GM19468 (cell line): ENCODE measurements around the gene CPM.
"Not testable (repeated sequence)": the region's sequence is repeated elsewhere in the genome, so short reads cannot be mapped to it uniquely, and the experiment has no call there.

Experiments used
- ATAC-seq: cut with Tn5 transposase; IDR thresholded peaks from one replicate; pipeline ENCODE4 v1.9.1; 2021; ENCODE audit warnings: mild to moderate bottlenecking, moderate library complexity, moderate number of reproducible peaks; ENCODE audit not compliant: unreplicated experiment; ENCODE audit errors: extremely low read depth

The CPM gene

DNA sequence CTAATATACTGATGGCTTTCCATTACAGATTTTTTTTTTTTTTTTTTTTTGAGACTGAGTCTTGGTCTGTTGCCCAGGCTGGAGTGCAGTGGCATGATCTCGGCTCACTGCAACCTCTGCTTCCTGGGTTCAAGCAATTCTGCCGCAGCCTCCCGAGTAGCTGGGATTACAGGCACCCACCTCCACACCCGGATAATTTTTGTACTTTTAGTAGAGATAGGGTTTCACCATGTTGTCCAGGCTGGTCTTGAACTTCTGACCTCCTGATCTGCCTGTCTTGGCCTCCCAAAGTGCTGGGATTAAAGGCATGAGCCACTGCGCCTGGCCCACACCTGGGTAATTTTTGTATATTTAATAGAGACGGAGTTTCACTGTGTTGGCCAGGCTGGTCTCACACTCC, 121.4 kb downstream of the CPM start:
- not testable (repeated sequence) for ATAC-seq

DNA sequence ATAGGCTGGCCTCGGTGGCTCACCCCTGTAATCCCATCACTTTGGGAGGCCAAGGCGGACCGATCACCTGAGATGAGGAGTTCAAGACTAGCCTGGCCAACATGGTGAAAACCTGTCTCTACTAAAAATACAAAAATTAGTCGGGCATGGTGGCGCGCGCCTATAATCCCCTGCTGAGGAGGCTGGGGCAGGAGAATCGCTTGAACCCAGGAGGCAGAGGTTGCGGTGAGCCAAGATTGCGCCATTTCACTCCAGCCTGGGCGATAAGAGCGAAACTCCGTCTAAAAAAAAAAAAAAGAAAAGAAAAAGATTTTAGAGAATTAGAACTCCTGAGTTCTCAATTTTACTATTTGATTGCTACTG, 123.0 kb downstream of the CPM start:
- not testable (repeated sequence) for ATAC-seq

DNA sequence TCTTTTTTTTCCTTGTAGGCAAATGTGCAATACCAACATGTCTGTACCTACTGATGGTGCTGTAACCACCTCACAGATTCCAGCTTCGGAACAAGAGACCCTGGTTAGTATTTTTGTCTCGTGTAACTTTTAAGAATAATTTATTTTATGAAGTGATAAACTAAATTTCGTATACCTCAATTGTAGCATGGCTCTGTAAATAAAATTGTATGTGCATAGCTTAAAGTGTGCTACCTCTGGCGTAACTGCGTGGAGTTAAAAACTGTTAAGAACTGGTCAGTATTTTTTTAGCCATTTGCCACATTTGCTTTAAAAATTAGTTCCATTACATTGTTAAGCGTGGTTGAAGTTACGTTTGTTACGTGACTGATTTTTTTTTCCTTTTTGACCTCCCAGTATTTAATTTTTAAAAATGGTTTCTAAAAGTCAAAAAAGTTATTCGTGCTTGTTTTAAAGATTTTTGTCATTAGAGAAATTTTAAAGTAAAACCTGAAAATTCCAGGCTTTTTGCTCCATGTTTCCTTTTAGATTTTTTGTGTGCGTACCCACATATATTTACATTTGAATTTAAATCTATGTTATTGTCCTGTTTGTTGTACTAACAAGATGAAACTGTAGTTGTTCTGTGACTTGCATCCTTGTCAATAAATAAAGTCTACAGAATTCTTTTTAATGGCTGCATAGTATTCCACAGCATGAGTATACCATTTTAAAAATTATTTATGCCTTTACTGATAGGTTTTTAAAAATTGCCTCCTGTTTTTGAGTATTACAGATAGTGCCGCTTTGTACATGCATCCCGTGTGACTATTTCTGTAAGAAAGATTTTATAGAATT, 123.6 kb downstream of the CPM start:
- no peak for ATAC-seq

GRCh38 chr12:68808388-68809189, 124.4 kb downstream of the CPM start:
- ATAC-seq: peak; percentile 3

- peak; percentile 77 for ATAC-seq
Measured at GRCh38 chr12:68807576-68808387, 125.2 kb downstream of the CPM start, which contains the start of gene MDM2. Gene MDM2, plus strand, starts transcription at chr12:68808177. Its CDS starts 301 bp downstream, at chr12:68808478.

- ATAC-seq: not testable (repeated sequence)
Measured at GRCh38 chr12:68807274-68807575, 125.7 kb downstream of the CPM start.

- ATAC-seq: no peak
Measured at GRCh38 chr12:68806488-68807237, 126.3 kb downstream of the CPM start.

DNA sequence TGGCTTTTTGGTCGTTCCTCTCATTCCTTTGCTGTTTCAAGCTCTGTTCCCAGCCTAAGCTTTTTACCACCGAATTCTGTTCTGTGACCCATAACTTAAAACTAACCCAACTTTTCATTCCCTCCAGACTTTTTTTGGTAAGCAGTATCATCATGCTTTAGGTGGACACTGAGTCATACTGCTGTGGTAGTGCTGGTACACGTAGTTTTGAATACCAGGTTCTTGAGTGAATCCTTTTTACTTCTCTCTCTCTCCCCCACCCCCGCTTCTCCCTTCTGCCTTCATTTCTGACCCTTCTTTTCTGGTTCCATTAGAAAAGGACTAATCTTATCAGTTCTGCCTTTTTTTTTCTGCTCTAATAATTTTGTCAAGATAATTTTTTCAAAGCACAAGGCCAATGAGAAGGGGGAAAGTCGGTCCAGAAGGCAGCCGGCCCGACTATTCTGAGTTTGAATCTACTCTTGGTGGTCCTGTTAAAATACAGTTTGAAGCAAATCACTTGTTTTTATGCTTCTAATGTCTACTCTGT, 127.3 kb downstream of the CPM start:
- ATAC-seq: no peak

DNA sequence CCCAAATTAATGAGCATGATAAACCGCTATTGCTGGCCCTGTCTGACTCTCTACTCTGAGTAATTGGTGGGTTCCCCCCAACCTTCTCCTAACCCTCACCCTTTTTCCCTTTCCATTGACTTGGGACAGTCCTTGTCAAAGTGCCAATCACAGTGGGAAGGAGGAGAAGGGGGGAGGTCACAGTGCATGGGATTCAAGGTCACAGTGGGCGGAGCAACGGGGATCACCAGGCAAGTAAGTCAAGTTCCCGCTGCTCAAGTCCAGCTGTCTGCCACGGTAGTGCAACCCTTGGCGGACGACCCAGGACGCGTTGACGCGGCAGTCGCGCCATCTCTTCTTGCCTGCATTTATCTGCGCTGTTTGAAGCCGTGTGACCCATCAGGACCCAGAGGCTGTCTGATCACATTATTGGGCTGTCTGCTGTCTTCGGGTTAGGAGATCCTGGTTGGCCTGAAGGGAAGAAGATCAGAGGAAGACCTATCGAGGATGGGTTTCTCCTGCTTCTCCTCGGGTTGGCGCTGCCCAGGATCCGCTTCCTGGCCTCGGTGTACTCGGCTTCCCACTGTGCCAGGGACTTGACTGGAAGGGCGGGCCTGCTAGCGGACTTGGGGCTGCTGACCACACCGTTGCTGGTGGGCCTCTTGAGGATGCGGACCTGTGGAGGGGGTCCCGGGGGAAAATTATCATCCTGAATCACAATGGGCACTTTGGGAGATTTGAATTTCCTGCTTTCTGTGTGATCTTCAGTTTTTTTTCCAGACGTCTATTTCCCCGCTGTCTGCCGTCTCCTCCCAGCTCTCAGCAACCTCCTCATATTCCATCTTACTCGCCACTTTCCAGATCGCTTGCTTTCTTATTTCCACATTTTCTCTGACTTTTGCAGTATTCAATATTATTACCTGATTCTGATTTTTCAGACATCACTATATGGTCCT, 128.0 kb downstream of the CPM start:
- no peak for ATAC-seq

GRCh38 chr12:68803948-68804656, 128.9 kb downstream of the CPM start:
- ATAC-seq: no peak

- not testable (repeated sequence) for ATAC-seq
Measured at GRCh38 chr12:68802911-68803651, 129.9 kb downstream of the CPM start.

DNA sequence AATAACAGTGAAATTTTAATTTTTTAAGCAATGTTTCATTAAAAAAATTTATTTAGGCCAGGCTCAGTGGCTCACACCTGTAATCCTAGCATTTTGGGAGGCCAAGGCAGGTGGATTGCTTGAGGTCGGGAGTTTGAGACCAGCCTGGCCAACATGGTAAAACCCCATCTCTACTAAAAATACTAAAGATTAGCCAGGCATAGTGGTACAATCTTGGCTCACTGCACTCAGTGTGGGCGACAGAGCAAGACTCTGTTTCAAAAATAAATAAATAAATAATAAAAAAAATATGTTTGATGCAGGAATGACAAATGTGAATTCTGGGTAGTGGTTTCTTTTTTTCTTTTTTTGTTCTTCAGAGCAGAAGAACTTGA, 130.6 kb downstream of the CPM start:
- not testable (repeated sequence) for ATAC-seq
